HG02588 (cell line): Measurements from ENCODE around the gene NRXN2.

Experiments used
- ATAC-seq: cut with Tn5 transposase; IDR thresholded peaks from one replicate; pipeline ENCODE4 v1.9.1; 2021; ENCODE audit warnings: mild to moderate bottlenecking, moderate library complexity; ENCODE audit not compliant: unreplicated experiment

The NRXN2 gene

DNA sequence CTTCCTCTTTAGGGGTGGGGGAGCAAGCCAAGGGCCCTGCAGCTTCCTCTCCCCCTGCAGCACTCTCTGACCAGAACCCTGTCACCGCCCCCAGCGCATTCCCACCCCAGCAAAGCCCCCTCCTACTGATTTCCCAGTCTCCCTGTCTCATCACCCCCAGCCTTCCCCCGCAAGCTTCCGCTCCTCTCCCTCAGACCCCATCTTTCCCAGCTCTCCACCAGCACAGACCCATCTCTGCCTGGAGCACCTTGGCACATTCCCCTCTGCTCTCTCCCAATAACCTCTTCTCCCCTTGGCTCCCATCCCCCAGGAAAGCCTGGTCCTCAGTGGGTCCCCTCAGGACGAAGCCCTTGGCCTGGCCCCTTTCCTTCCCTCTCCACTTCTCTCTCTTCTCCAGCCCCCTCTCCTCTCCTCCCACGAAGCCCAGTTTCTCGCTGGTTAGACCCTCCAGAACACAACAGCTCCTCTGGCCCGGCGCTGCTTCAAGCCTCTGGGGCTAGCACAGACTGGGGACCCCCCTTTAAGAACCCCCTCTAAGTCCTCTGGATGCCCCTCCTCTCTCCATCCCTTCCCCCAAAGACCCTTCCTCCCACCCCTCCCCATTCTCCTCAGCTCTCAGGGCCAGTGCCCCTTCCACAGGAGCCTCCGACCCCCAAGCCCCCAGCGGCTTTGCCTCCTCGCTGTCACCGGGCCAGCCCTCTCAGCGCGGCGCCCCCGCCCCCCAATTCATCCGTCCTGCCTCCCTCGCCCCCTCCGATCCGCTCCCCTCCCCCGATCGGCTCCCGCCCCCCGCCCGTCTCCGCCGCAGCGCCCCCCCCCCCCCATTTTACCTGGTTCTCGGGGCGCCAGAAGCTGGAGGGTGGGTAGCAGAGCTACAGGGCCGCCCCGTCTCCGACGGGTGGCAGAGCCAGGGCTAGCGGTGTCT is 594 bp downstream of the NRXN2 start:
- ATAC-seq = no peak

GRCh38 chr11:64721359-64721699 is 1.7 kb downstream of the NRXN2 start:
- no peak for ATAC-seq

- no peak for ATAC-seq
Measured at GRCh38 chr11:64720640-64721358, 2.2 kb downstream of the NRXN2 start.

GRCh38 chr11:64720167-64720566 is 2.8 kb downstream of the NRXN2 start:
- no peak for ATAC-seq

DNA sequence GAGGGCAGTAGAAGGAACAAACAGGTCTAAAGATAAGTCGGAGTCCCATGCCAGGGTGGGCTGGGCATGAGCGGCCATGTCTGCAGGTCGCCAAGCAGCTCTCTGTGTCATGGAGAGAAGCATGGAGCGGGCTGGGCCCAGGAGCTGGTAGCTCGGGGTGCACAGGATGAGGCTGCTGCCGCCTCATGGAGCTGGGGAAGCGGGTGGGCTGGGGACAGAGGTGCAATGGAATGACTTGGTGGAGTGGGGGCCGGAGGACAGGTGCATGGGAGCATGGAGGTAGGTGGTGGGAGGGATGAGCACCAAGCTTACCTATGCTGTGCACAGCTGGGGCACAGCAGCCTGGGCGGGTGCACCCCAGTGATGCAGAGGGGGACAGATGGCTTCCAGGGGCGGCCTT is 3.6 kb downstream of the NRXN2 start:
- no peak for ATAC-seq

DNA sequence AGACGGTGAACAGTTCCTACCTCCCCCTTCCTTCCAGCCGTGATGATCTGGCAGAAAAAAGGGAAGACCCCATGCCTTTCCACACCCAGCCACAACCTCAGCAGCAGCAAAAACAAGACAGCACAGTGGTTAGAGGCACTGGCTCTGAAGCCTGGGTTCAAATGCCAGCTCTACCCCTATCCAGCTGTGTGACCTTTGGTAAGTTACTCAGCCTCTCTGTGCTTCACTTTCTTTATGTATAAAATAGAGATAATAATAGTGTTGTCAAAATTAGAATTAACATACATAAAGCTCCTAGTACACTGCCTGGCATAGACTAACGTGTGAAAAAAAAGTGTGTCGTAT is 4.2 kb downstream of the NRXN2 start:
- no peak for ATAC-seq

- ATAC-seq = no peak
Measured at GRCh38 chr11:64718084-64718779, 4.8 kb downstream of the NRXN2 start.

DNA sequence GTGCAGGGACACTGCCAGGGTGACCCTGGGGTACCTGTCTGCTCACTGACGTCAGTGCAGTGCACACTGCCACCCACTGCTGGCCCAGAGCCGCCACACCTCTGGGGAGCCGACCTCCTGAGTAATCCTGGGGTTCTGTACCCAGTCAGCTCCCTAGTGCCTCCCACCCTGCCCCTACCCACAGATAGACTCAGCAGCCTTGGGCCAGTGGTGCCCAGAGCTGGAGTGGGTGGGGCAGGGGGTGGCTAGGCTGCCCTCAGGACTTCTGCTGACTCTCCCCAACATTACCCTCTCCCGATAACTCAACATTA is 5.8 kb downstream of the NRXN2 start:
- ATAC-seq = no peak

GRCh38 chr11:64716473-64717267 is 6.3 kb downstream of the NRXN2 start:
- ATAC-seq = no peak

- no peak for ATAC-seq
Measured at GRCh38 chr11:64715756-64716472, 7.1 kb downstream of the NRXN2 start.

- no peak for ATAC-seq
Measured at GRCh38 chr11:64715110-64715509, 7.9 kb downstream of the NRXN2 start.

DNA sequence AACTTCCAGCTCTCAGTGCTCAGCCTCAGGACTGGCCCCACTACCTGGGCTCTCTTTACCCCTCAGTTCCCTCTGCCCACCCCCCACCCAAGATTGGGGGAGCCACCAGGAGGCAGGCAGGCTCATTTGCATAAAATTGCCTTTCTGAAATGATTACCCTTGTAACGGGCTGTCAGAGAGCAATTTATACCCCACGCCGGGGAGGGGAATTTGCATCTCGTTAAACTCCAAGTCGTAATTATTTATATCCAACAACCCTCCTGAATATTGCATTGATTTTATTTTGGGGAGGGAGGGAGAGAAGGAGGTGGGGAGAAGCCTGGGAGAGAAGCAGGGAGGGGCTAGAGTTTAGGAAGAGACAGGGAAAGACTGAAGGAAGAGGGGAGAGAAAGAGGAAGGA is 8.3 kb downstream of the NRXN2 start:
- no peak for ATAC-seq

DNA sequence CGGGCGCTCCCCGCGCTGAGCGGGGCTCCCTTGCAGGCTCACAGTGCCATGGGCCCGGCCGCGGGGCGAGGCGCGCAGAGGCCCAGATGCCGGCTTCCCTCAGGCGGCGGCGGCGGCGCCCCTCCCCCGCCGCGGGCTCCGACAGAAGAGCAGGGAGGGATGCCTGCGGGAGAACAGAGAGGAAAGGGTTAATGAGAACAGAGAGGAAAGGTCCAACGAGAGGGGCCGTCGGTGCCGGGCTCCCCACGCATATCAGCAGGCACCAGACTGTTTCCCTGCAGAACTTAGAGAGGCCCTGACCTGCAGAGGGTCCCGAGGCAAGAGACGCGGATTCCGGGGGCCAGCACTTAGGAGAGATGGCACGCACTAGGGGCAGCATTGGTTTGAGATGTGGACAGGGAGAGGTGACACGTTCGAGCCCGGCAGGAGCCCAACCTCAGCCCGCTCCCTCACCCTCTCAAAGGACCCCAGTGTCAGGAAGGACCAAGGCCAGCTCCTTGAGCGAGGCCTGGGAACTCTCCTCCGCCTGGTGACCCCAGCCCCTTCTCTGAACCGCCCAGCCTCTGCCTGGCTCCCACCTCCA is 9.1 kb downstream of the NRXN2 start:
- ATAC-seq = no peak

DNA sequence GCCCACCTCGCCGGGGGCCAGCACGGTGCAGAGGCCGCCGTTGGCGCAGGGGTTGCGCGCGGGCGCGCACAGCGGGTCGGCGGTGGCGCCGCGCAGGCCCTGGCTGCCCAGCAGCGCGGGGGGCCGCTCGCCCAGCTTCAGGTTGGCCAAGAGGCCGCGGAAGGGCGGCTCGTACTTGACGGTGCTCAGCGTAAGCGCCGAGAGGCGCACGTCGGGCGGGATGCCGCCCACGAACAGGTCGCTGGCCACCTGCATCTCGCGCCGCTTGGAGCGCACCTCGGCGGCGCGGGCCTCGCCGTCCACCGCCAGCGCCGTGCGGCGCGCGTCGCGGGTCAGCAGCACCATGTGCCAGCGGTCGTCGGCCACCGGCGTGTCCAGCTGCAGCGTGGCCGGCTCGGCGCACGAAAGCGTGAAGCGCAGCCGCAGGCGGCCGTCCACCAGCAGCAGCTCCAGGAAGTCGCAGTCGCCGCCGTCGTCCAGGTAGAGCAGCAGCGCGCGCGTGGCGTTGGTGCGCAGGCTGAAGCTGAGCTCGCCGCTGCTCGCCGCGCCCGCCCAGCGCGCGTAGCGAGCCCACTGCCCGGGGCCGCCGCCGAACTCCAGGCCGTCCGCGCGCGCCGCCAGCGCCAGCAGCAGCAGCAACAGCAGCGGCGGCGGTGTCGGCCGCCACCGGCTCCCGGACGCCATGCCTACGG is 9.8 kb downstream of the NRXN2 start:
- ATAC-seq = no peak

GRCh38 chr11:64712430-64713015 is 10.5 kb downstream of the NRXN2 start:
- no peak for ATAC-seq

GRCh38 chr11:64711956-64712362 is 11.0 kb downstream of the NRXN2 start:
- no peak for ATAC-seq

DNA sequence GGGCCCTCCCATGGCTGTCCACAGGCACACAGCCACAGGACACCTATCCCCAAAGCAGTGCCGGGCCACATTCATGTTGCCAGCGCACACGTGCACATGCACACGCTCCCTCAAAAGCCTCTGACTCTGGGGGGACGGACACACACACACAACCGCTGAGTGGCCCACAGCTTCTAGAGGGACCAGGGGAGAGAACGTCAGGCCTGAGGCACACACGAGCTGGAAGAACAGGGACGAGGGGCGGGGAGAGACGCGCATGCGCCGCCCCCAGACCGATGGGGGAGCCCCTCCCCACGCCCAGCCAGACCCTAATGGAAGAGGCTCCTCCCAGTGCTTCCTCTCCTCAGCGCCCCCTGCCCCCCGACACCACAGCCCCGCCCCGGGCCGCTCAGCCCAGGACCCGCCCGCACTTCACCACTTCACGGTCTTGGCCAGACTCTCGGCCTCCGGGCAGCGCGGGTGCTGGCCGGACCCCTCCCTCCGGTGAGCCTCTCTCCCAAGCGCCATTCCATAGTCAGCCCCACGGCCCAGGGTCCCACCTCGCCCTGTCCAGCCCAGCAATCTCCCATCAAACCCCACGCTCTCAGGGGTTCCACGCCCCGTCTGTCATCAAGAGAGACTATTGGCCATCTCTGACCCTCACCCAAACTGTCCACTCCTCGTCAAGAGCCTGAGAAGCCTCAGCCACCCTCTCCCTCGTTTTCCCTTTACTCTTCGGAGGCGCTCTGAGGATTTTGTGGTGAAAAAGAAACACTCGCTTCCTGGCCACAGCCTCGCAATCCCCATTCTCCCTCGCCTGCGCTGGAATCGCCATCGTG is 11.7 kb downstream of the NRXN2 start:
- no peak for ATAC-seq

DNA sequence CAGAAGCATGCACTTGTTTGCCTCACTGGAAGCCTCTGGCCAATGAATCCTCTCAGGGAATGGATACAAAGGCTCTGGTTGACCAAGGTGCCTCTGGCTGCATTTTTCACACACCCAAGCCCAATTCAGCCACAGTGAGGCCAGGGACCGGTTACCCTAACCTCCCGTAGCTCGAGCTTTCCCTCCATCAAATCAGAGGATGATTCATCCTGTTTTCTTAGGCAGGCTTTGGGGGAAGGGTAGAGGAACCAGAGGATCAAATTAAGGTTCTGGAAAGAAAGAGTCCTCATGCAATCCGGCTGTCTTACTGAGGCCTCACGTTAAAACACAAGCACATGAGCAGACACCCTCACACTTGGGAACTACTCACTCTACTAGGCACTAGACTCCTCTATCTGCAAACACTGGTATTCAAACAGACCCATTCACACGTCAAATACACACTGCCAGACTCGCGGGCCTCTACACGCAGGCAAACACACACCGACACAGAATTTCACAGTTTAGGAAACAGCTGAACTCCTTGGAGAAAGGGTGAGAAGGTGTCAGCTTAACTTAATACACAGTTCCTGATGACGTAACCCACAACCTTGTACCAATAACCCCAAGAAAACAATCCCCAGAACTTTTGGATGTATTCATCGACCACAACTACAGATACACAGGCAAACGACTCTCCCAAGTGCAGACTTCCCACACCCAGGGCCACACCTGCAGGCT is 12.4 kb downstream of the NRXN2 start:
- no peak for ATAC-seq
